Endothelial cell of umbilical vein (primary cell): ENCODE data around the gene SREBF1.

Experiments
- EZH2 ChIP-seq: IDR thresholded peaks from 2 replicates; pipeline ENCODE4 v1.6.1; 2012; ENCODE audit warnings: borderline replicate concordance, low read depth, mild to moderate bottlenecking, moderate library complexity, low read length, inconsistent platforms; ENCODE audit not compliant: severe bottlenecking
- FOS ChIP-seq: IDR thresholded peaks from 2 replicates; pipeline ENCODE4 v1.6.1; 2011; ENCODE audit warnings: mild to moderate bottlenecking, low read length, moderate library complexity, borderline replicate concordance; ENCODE audit not compliant: insufficient read depth
- JUN ChIP-seq: IDR thresholded peaks from 2 replicates; pipeline ENCODE4 v1.6.1; 2011; ENCODE audit warnings: borderline replicate concordance, low read depth; ENCODE audit not compliant: insufficient read length, insufficient read depth
- POLR2A ChIP-seq: IDR thresholded peaks from 2 replicates; pipeline ENCODE4 v1.6.1; 2012; ENCODE audit warnings: low read depth, mild to moderate bottlenecking, control low read depth, low read length
- POLR2AphosphoS5 ChIP-seq: IDR thresholded peaks from 2 replicates; pipeline ENCODE4 v1.6.1; 2012; ENCODE audit warnings: low read depth, mild to moderate bottlenecking, control low read depth, low read length, moderate library complexity; ENCODE audit not compliant: insufficient read depth
- TF ChIP-seq, protein P1 (sequence below): IDR thresholded peaks from 2 replicates; pipeline ENCODE4 v1.6.1; 2011; ENCODE audit not compliant: insufficient read depth, insufficient read length
- TF ChIP-seq, protein P2 (sequence below), 2 donors: IDR thresholded peaks; 1 replicate in 1 of 2; 2 replicates in 1 of 2; pipeline ENCODE4 v1.5.1; 2011; ENCODE audit warnings: low read length in 2 of 2, mild to moderate bottlenecking in 2 of 2, moderate library complexity in 2 of 2, control low read depth in 1 of 2, inconsistent platforms in 1 of 2, low read depth in 1 of 2; ENCODE audit not compliant: insufficient read depth in 1 of 2; ENCODE audit errors: extremely low read depth in 1 of 2

DNA sequence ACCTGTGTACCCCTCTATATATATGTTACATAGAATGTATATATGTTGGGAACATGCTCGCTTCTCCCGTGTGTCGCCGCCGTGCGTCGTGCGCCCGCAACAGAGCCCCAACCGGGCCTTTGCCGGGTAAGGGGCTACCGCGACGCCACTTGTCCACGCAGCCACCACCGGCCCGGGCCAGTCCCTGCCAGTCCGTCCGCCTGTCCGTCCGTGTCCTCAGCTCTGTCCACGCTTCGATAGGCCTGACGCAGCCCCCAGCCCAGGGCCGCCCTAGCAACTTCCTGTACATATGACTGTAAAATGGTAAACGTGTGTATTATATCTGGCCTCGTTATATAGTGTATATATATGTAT lies 25.9 kb downstream of the SREBF1 start:
- TF ChIP-seq, protein P1, sequence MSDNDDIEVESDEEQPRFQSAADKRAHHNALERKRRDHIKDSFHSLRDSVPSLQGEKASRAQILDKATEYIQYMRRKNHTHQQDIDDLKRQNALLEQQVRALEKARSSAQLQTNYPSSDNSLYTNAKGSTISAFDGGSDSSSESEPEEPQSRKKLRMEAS: no peak
- no peak for TF ChIP-seq EZH2
- no peak for TF ChIP-seq POLR2A
- TF ChIP-seq, protein P2, sequence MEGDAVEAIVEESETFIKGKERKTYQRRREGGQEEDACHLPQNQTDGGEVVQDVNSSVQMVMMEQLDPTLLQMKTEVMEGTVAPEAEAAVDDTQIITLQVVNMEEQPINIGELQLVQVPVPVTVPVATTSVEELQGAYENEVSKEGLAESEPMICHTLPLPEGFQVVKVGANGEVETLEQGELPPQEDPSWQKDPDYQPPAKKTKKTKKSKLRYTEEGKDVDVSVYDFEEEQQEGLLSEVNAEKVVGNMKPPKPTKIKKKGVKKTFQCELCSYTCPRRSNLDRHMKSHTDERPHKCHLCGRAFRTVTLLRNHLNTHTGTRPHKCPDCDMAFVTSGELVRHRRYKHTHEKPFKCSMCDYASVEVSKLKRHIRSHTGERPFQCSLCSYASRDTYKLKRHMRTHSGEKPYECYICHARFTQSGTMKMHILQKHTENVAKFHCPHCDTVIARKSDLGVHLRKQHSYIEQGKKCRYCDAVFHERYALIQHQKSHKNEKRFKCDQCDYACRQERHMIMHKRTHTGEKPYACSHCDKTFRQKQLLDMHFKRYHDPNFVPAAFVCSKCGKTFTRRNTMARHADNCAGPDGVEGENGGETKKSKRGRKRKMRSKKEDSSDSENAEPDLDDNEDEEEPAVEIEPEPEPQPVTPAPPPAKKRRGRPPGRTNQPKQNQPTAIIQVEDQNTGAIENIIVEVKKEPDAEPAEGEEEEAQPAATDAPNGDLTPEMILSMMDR (IDR thresholded peaks at IDR 0.05; ENCODE audit: extremely low read depth in 1 of 2, insufficient read depth in 1 of 2, low read depth in 1 of 2, low read length in 2 of 2): no peak
- no peak for TF ChIP-seq FOS
- no peak for TF ChIP-seq POLR2AphosphoS5
- no peak for TF ChIP-seq JUN
